GM18507 (cell line): Measurements from ENCODE around the gene ETFB.

Experiments
- DNase-seq: peaks from one replicate; pipeline ENCODE4 v3.0.0; 2011; ENCODE audit warnings: low read depth; ENCODE audit not compliant: insufficient read length; ENCODE audit errors: extremely low spot score
- FAIRE-seq: peaks from 2 replicates; lab custom pipeline; 2011; peaks lifted over from hg19 to GRCh38; lab: Jason Lieb, UNC

ETFB gene

GRCh38 chr19:51311351-51312257 is 54.6 kb downstream of the ETFB start, which contains the start of gene IGLON5:
Gene IGLON5, plus strand, starts transcription at chr19:51311644. Its CDS starts 204 bp downstream, at chr19:51311848.
- FAIRE-seq (no peak), DNase-seq (no peak)

GRCh38 chr19:51305479-51305878 is 60.7 kb downstream of the ETFB start:
- no peak for FAIRE-seq
- DNase-seq: no peak

GRCh38 chr19:51301266-51301665 is 64.9 kb downstream of the ETFB start:
- DNase-seq: no peak
- no peak for FAIRE-seq

- no peak for DNase-seq
These were observed 68.8 kb downstream of the ETFB start for GRCh38 chr19:51297406-51297805.

GRCh38 chr19:51296336-51297093 is 69.7 kb downstream of the ETFB start:
- FAIRE-seq (no peak), DNase-seq (no peak)

More at GRCh38 chr19:51297406-51297805, 68.8 kb downstream of the ETFB start:
- no peak for FAIRE-seq

- no peak for FAIRE-seq
- DNase-seq: no peak
These were observed 70.6 kb downstream of the ETFB start for GRCh38 chr19:51295382-51296126.
